Gastrocnemius medialis (tissue), 4 donors: ENCODE measurements around the gene ICE1.

ENCODE experiments used
- CTCF ChIP-seq, 5 experiments: fragments of 450-650 bp in 3 of 5; fragments of 200-600 bp in 2 of 5; sonication (generic) in 2 of 5; IDR thresholded peaks in 4 of 5; conservative IDR thresholded peaks in 1 of 5; 1 replicate in 4 of 5; 2 replicates in 1 of 5; pipeline ENCODE4 v1.5.1; 2016 to 2019; ENCODE audit warnings: antibody characterized with exemption in 5 of 5, mild to moderate bottlenecking in 3 of 5, moderate library complexity in 3 of 5
- POLR2A ChIP-seq, 2 donors: fragments of 450-650 bp; IDR thresholded peaks; one replicate each; pipeline ENCODE4 v1.6.1; 2017; ENCODE audit warnings: antibody characterized with exemption in 2 of 2, mild to moderate bottlenecking in 2 of 2, moderate library complexity in 2 of 2

- no peak for TF ChIP-seq CTCF (IDR thresholded peaks at IDR 0.05 in 4 of 5, conservative IDR thresholded peaks at IDR 0.05 in 1 of 5)
- no peak for TF ChIP-seq POLR2A (IDR thresholded peaks at IDR 0.05)
Measured at GRCh38 chr5:5537426-5537825, 114.9 kb downstream of the ICE1 start.
